ENCODE measurements around the gene TTLL3.

Gene TTLL3

GRCh38 chr3:9781978-9782603 lies 28.0 kb upstream of the TTLL3 start:
- DNase-seq, result no peak

- peak in 1 of 2 donors; percentile 29 for DNase-seq
Measured at GRCh38 chr3:9782770-9783169, 27.3 kb upstream of the TTLL3 start.

- DNase-seq, result no peak
Measured at GRCh38 chr3:9783954-9784353, 26.1 kb upstream of the TTLL3 start.

- no peak for DNase-seq
Measured at GRCh38 chr3:9784965-9785364, 25.1 kb upstream of the TTLL3 start.

- no peak for DNase-seq
Measured at GRCh38 chr3:9785602-9786001, 24.5 kb upstream of the TTLL3 start.

- no peak for DNase-seq
Measured at GRCh38 chr3:9786209-9786739, 23.8 kb upstream of the TTLL3 start.

GRCh38 chr3:9786825-9787669 lies 23.0 kb upstream of the TTLL3 start:
- DNase-seq, result no peak

- DNase-seq, result no peak
Measured at GRCh38 chr3:9787714-9788113, 22.3 kb upstream of the TTLL3 start.

GRCh38 chr3:9791127-9791526 lies 18.9 kb upstream of the TTLL3 start:
- DNase-seq, result no peak

GRCh38 chr3:9791790-9792404 lies 18.2 kb upstream of the TTLL3 start:
- no peak for DNase-seq

GRCh38 chr3:9792405-9793160 lies 17.5 kb upstream of the TTLL3 start, which contains the start of the genes ARPC4 and TADA3:
TSS of gene ARPC4 (plus strand) at chr3:9793082. CDS start at chr3:9793122, 40 bp downstream.
TSS of gene TADA3 (minus strand) at chr3:9792473. CDS start at chr3:9791466, 1,007 bp downstream.
- peak; percentile 91 for DNase-seq

GRCh38 chr3:9793161-9793781 lies 16.8 kb upstream of the TTLL3 start:
- DNase-seq, result peak; percentile 33 to 41

- no peak for DNase-seq
Measured at GRCh38 chr3:9794400-9794799, 15.7 kb upstream of the TTLL3 start.

- peak in 1 of 2 donors; percentile 18 for DNase-seq
Measured at GRCh38 chr3:9795207-9795606, 14.9 kb upstream of the TTLL3 start.

- DNase-seq, result no peak
Measured at GRCh38 chr3:9797196-9797945, 12.7 kb upstream of the TTLL3 start.

GRCh38 chr3:9800529-9800928 lies 9.5 kb upstream of the TTLL3 start:
- no peak for DNase-seq

GRCh38 chr3:9803494-9803893 lies 6.6 kb upstream of the TTLL3 start:
- DNase-seq, result no peak

GRCh38 chr3:9804996-9805395 lies 5.1 kb upstream of the TTLL3 start:
- no peak for DNase-seq

- no peak for DNase-seq
Measured at GRCh38 chr3:9806137-9806536, 3.9 kb upstream of the TTLL3 start.

- DNase-seq, result no peak
Measured at GRCh38 chr3:9806688-9807589, 3.1 kb upstream of the TTLL3 start.
